Measurements from ENCODE around the gene PRSS16.

PRSS16 gene, protein sequence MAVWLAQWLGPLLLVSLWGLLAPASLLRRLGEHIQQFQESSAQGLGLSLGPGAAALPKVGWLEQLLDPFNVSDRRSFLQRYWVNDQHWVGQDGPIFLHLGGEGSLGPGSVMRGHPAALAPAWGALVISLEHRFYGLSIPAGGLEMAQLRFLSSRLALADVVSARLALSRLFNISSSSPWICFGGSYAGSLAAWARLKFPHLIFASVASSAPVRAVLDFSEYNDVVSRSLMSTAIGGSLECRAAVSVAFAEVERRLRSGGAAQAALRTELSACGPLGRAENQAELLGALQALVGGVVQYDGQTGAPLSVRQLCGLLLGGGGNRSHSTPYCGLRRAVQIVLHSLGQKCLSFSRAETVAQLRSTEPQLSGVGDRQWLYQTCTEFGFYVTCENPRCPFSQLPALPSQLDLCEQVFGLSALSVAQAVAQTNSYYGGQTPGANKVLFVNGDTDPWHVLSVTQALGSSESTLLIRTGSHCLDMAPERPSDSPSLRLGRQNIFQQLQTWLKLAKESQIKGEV

DNA sequence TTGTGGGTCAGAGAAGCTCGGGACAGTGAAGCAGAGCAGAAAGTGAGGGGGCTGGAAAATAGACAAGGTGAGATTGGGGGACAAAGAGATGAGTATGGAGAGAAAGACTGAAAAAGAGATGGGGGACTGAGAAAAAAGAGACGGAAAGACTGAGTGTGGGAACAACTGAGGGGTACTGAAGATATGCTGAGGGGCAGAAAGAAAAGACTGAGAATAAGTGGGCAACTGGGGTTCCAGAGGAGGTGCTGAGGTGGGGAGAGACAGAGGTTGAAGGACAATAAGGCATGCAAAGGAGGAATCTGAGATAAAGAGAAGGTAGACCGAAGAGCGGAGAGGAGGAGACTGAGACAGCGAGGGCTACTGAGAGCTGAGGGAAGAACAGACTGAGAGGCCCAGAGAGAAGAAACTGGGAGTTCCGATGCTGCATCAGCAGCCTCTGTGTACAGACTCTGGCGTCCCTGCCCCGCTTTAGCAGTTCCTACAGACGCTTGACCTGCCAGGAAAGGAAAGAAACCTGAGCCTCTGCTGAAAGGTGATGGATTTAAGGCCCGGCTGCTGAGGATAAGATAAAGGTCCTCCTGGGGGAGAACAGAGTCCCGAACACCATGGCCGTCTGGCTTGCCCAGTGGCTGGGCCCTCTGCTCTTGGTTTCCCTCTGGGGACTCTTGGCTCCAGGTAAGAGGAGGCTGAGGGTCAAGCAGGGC is at the start of gene PRSS16:
Gene PRSS16 (plus strand): TSS at position 569 of the 704 bp plus-strand sequence. CDS start 37 bp downstream, at position 606.
- CTCF ChIA-PET, result no interaction called here
- TF ChIP-seq ARNT (IDR thresholded peaks at IDR 0.05) (no peak), FOXK2 (IDR thresholded peaks at IDR 0.05) (no peak), FOXM1 (IDR thresholded peaks at IDR 0.05; ENCODE audit: borderline replicate concordance) (no peak), HDGF (IDR thresholded peaks at IDR 0.05; ENCODE audit: borderline replicate concordance) (no peak), CTBP1 (IDR thresholded peaks at IDR 0.05; ENCODE audit: borderline replicate concordance) (no peak), ELF4 (IDR thresholded peaks at IDR 0.05) (no peak), PKNOX1 (IDR thresholded peaks at IDR 0.05) (no peak), BHLHE40 (IDR thresholded peaks at IDR 0.05; ENCODE audit: borderline replicate concordance) (no peak), SP1 (IDR thresholded peaks at IDR 0.05) (no peak), L3MBTL2 (conservative IDR thresholded peaks at IDR 0.05) (no peak), LEF1 (IDR thresholded peaks at IDR 0.05; ENCODE audit: borderline replicate concordance) (no peak)
- no peak for DNase-seq (ENCODE audit: extremely low spot score)
- POLR2A ChIA-PET, result no interaction called here

- no peak for TF ChIP-seq LEF1 (IDR thresholded peaks at IDR 0.05; ENCODE audit: borderline replicate concordance)
- TF ChIP-seq SP1 (IDR thresholded peaks at IDR 0.05), result no peak
- no peak for TF ChIP-seq BHLHE40 (IDR thresholded peaks at IDR 0.05; ENCODE audit: borderline replicate concordance)
- TF ChIP-seq FOXK2 (IDR thresholded peaks at IDR 0.05), result no peak
- ChIA-PET POLR2A (no interaction called here), CTCF (interaction anchor here (0.6 kb wide), 1 partner anchor 1337 kb away, joined by 3 read pairs; no protein-coding TSS in a partner anchor)
- no peak for DNase-seq (ENCODE audit: extremely low spot score)
Observed at GRCh38 chr6:27205375-27206278, 41.9 kb upstream of the PRSS16 start.

- DNase-seq (ENCODE audit: extremely low spot score), result no peak
- TF ChIP-seq SP1 (IDR thresholded peaks at IDR 0.05), result no peak
- TF ChIP-seq LEF1 (IDR thresholded peaks at IDR 0.05; ENCODE audit: borderline replicate concordance), result no peak
- no peak for TF ChIP-seq FOXK2 (IDR thresholded peaks at IDR 0.05)
- no peak for TF ChIP-seq FOXA1 (IDR thresholded peaks at IDR 0.05)
- no peak for TF ChIP-seq HDGF (IDR thresholded peaks at IDR 0.05; ENCODE audit: borderline replicate concordance)
- TF ChIP-seq FOXM1 (IDR thresholded peaks at IDR 0.05; ENCODE audit: borderline replicate concordance), result no peak
- no peak for TF ChIP-seq ARNT (IDR thresholded peaks at IDR 0.05)
- no peak for TF ChIP-seq TARDBP (IDR thresholded peaks at IDR 0.05)
- no peak for TF ChIP-seq SUZ12 (IDR thresholded peaks at IDR 0.05)
- no peak for TF ChIP-seq ELF4 (IDR thresholded peaks at IDR 0.05)
- no peak for TF ChIP-seq PKNOX1 (IDR thresholded peaks at IDR 0.05)
- TF ChIP-seq CTBP1 (IDR thresholded peaks at IDR 0.05; ENCODE audit: borderline replicate concordance), result no peak
- no peak for TF ChIP-seq BHLHE40 (IDR thresholded peaks at IDR 0.05; ENCODE audit: borderline replicate concordance)
- no peak for TF ChIP-seq ZNF384 (IDR thresholded peaks at IDR 0.05)
- TF ChIP-seq NFRKB (IDR thresholded peaks at IDR 0.05), result no peak
- no peak for TF ChIP-seq L3MBTL2 (conservative IDR thresholded peaks at IDR 0.05)
- POLR2A ChIA-PET, result no interaction called here
- CTCF ChIA-PET, result no interaction called here
Observed at GRCh38 chr6:27206806-27207205, 40.7 kb upstream of the PRSS16 start.

DNA sequence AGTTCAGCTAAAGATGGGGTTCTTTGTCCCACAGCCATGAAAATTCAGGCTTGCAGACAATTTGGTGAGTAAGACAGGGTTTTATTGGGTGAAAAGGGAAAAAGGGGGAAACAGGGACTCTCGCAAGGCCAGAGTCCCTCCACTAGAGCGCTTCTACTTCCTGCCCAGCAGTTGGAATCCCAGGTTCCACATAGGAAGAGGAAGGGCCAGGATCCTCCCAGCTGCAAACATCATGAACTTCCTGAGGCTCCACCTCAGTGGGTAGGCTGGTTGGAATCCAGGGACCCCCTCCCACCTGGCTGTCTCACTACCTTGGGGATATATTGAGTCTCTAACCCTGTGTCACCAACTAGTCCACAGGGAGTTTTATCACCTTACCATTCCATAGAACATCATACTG is 39.5 kb upstream of the PRSS16 start:
- POLR2A ChIA-PET, result no interaction called here
- CTCF ChIA-PET, result no interaction called here
- no peak for TF ChIP-seq CTBP1 (IDR thresholded peaks at IDR 0.05; ENCODE audit: borderline replicate concordance)
- TF ChIP-seq ARNT (IDR thresholded peaks at IDR 0.05), result no peak
- TF ChIP-seq SUZ12 (IDR thresholded peaks at IDR 0.05), result no peak
- TF ChIP-seq NFRKB (IDR thresholded peaks at IDR 0.05), result no peak
- no peak for TF ChIP-seq L3MBTL2 (conservative IDR thresholded peaks at IDR 0.05)
- TF ChIP-seq SP1 (IDR thresholded peaks at IDR 0.05), result no peak
- no peak for TF ChIP-seq ELF4 (IDR thresholded peaks at IDR 0.05)
- no peak for TF ChIP-seq PKNOX1 (IDR thresholded peaks at IDR 0.05)
- TF ChIP-seq BHLHE40 (IDR thresholded peaks at IDR 0.05; ENCODE audit: borderline replicate concordance), result no peak
- no peak for TF ChIP-seq FOXM1 (IDR thresholded peaks at IDR 0.05; ENCODE audit: borderline replicate concordance)
- no peak for TF ChIP-seq FOXA1 (IDR thresholded peaks at IDR 0.05)
- no peak for TF ChIP-seq HDGF (IDR thresholded peaks at IDR 0.05; ENCODE audit: borderline replicate concordance)
- no peak for TF ChIP-seq FOXK2 (IDR thresholded peaks at IDR 0.05)
- TF ChIP-seq TARDBP (IDR thresholded peaks at IDR 0.05), result no peak
- TF ChIP-seq ZNF384 (IDR thresholded peaks at IDR 0.05), result no peak
- no peak for TF ChIP-seq LEF1 (IDR thresholded peaks at IDR 0.05; ENCODE audit: borderline replicate concordance)

GRCh38 chr6:27209196-27209595 is 38.3 kb upstream of the PRSS16 start:
- POLR2A ChIA-PET, result no interaction called here
- CTCF ChIA-PET, result interaction anchor here (0.7 kb wide), 1 partner anchor 928 kb away, joined by 3 read pairs; no protein-coding TSS in a partner anchor

More for the DNA sequence above, 39.5 kb upstream of the PRSS16 start:
- no peak for DNase-seq (ENCODE audit: extremely low spot score)

More at GRCh38 chr6:27209196-27209595, 38.3 kb upstream of the PRSS16 start:
- no peak for DNase-seq (ENCODE audit: extremely low spot score)
- TF ChIP-seq HDGF (IDR thresholded peaks at IDR 0.05; ENCODE audit: borderline replicate concordance), result no peak
- TF ChIP-seq TARDBP (IDR thresholded peaks at IDR 0.05), result no peak
- TF ChIP-seq BHLHE40 (IDR thresholded peaks at IDR 0.05; ENCODE audit: borderline replicate concordance), result no peak
- TF ChIP-seq FOXA1 (IDR thresholded peaks at IDR 0.05), result no peak
- TF ChIP-seq FOXM1 (IDR thresholded peaks at IDR 0.05; ENCODE audit: borderline replicate concordance), result no peak
- no peak for TF ChIP-seq L3MBTL2 (conservative IDR thresholded peaks at IDR 0.05)
- TF ChIP-seq ZNF384 (IDR thresholded peaks at IDR 0.05), result no peak
- TF ChIP-seq PKNOX1 (IDR thresholded peaks at IDR 0.05), result no peak
